PC-3 (cell line): ENCODE measurements around the gene IFITM10. TPM values are rescaled to one million over a fixed set of nuclear protein-coding genes. Genes with fewer than 3 reads are reported as not detected.

Experiments used
- ATAC-seq: fragments of 200-7000 bp; cut with Tn5 transposase; 2 replicates; pipeline ENCODE4 v1.9.1; 2020; ENCODE audit warnings: mild to moderate bottlenecking, moderate library complexity
- BruUV-seq: library from RNA; stranded (reverse); fragments of 400-500 nt; replicated peaks from 2 replicates; lab custom pipeline; 2021; lab: Mats Ljungman, UMichigan
- CTCF ChIA-PET: fragments of 300-600 bp; sonication (Branson Sonifier 250); formaldehyde crosslinking; loops from one replicate; lab custom pipeline; 2022; ENCODE audit warnings: antibody characterized with exemption; lab: Charles Lee
- POLR2A ChIA-PET: fragments of 300-600 bp; sonication (Branson Sonifier 250); formaldehyde crosslinking; loops from one replicate; lab custom pipeline; 2022; ENCODE audit warnings: antibody characterized with exemption; ENCODE audit not compliant: unreplicated experiment; lab: Charles Lee
- DNase-seq: peaks from one replicate; pipeline ENCODE4 v3.0.0-alpha.2; 2015
- H2AFZ ChIP-seq: fragments of 300-600 bp; sonication (generic); 2 replicates; pipeline ENCODE4 v1.6.0; 2016; ENCODE audit warnings: antibody characterized with exemption, low read length
- H3F3A ChIP-seq: fragments of 300-600 bp; sonication (generic); one replicate; pipeline ENCODE4 v1.6.0; 2017; ENCODE audit warnings: antibody characterized with exemption, low read length, control low read depth, mild to moderate bottlenecking; ENCODE audit not compliant: unreplicated experiment
- H3K27ac ChIP-seq: fragments of 300-600 bp; sonication (generic); 2 replicates; pipeline ENCODE4 v1.5.1; 2016; ENCODE audit warnings: mild to moderate bottlenecking, low read length
- H3K27me3 ChIP-seq: fragments of 300-600 bp; sonication (generic); 2 replicates; pipeline ENCODE4 v1.6.1; 2016; ENCODE audit warnings: low read length, mixed read lengths
- H3K36me3 ChIP-seq: fragments of 300-600 bp; sonication (generic); 2 replicates; pipeline ENCODE4 v1.6.1; 2016; ENCODE audit warnings: low read depth, mixed run types, low read length, mixed read lengths
- H3K4me1 ChIP-seq: fragments of 300-600 bp; sonication (generic); 2 replicates; pipeline ENCODE4 v1.5.1; 2016; ENCODE audit warnings: low read length; ENCODE audit not compliant: insufficient read depth
- H3K4me2 ChIP-seq: fragments of 300-600 bp; sonication (generic); 2 replicates; pipeline ENCODE4 v1.6.0; 2016; ENCODE audit warnings: low read length
- H3K4me3 ChIP-seq: fragments of 300-600 bp; sonication (generic); 2 replicates; pipeline ENCODE4 v1.5.1; 2016; ENCODE audit warnings: mild to moderate bottlenecking, low read length, mixed read lengths
- H3K79me2 ChIP-seq: fragments of 300-600 bp; sonication (generic); 2 replicates; pipeline ENCODE4 v1.6.1; 2017; ENCODE audit warnings: low read length, mixed read lengths
- H3K9ac ChIP-seq: fragments of 300-600 bp; sonication (generic); 2 replicates; pipeline ENCODE4 v1.6.0; 2016; ENCODE audit warnings: mild to moderate bottlenecking, low read length
- H3K9me2 ChIP-seq: fragments of 300-600 bp; sonication (generic); replicated peaks from 2 replicates; pipeline ENCODE4 v1.6.1; 2016; ENCODE audit warnings: mixed run types, low read length, mixed read lengths
- H3K9me3 ChIP-seq: fragments of 300-600 bp; sonication (generic); 2 replicates; pipeline ENCODE4 v1.6.1; 2016; ENCODE audit warnings: low read length, mixed read lengths
- H4K20me1 ChIP-seq: fragments of 300-600 bp; sonication (generic); 2 replicates; pipeline ENCODE4 v1.6.1; 2016; ENCODE audit warnings: low read length, mixed read lengths
- EZH2 ChIP-seq: fragments of 300-600 bp; sonication (generic); IDR thresholded peaks from one replicate; pipeline ENCODE4 v1.6.1; 2017; ENCODE audit warnings: antibody characterized with exemption, mild to moderate bottlenecking, low read length; ENCODE audit not compliant: unreplicated experiment
- EZH2phosphoT487 ChIP-seq: fragments of 300-600 bp; sonication (generic); IDR thresholded peaks from 2 replicates; pipeline ENCODE4 v1.6.1; 2018; ENCODE audit warnings: mild to moderate bottlenecking, antibody characterized with exemption, low read length, borderline replicate concordance
- intact Hi-C: fragments of 100-400 bp; cut with micrococcal nuclease; formaldehyde crosslinking; loops from 2 replicates; pipeline ENCODE4 v1.9.0; 2023
- total RNA-seq: library from RNA; depleted of rRNA; stranded (reverse); fragments of >200 nt; gene quantifications from 2 replicates; pipeline ENCODE4 v1.2.3, GENCODE V29; 2014
- TF ChIP-seq, protein P1 (sequence below): fragments of 300-600 bp; sonication (generic); conservative IDR thresholded peaks from 2 replicates; pipeline ENCODE4 v1.5.1; 2017; ENCODE audit warnings: antibody characterized with exemption, low read depth, mild to moderate bottlenecking, low read length

The IFITM10 gene
- total RNA-seq, 1 experiment from 2014 or later: 1.4 TPM

DNA sequence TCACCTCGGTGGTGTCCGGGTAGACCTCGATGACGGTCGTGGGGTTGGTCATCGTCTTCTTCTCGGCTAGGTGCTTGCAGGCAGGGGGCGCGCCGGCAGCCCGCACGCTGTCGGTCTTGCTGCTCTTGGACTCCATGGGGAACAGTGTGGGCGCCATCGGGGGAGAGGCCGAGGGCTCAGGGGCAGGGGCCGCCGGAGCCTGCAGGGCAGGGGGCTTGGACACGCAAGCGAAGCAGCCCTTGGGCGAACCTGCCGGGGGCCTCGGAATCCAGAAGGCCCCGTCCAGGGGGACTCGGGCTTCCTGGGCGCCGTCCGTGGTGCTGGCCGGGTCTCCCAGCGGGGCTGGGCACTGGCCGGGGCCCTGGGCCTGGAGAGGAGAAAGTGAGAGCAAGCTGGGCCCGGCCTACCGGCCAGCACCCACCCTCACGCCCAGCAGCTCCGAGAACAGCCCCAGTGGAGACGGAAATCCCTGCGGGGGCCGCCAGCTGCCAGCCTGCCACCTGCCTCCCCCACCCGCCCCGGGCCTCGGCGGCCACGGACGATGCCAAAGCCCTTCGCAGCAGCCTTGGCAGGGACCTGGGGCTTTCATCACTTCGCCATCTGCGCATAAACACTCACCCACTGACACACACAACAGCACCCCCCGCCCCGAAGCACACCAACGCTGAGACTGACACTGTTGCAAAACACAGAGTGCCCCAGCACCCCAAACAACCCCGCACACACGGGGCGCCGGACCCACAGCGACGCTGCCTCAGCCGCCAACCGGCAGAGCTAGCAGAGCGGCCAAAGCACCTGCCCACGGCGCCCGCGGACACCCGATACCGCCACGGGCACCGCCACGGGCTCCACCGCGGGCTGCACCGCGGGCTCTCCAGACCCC is 2.4 kb downstream of the IFITM10 start:
- ChIA-PET CTCF (no interaction called here), POLR2A (no interaction called here)
- BruUV-seq: no TSS peak
- H3K9me2 ChIP-seq: no peaks in the 10 kb centered on the region
- no peaks in the 10 kb centered on the region for H4K20me1 ChIP-seq
- no peak overlapping the region for H3K4me2 ChIP-seq
- TF ChIP-seq, protein P1, sequence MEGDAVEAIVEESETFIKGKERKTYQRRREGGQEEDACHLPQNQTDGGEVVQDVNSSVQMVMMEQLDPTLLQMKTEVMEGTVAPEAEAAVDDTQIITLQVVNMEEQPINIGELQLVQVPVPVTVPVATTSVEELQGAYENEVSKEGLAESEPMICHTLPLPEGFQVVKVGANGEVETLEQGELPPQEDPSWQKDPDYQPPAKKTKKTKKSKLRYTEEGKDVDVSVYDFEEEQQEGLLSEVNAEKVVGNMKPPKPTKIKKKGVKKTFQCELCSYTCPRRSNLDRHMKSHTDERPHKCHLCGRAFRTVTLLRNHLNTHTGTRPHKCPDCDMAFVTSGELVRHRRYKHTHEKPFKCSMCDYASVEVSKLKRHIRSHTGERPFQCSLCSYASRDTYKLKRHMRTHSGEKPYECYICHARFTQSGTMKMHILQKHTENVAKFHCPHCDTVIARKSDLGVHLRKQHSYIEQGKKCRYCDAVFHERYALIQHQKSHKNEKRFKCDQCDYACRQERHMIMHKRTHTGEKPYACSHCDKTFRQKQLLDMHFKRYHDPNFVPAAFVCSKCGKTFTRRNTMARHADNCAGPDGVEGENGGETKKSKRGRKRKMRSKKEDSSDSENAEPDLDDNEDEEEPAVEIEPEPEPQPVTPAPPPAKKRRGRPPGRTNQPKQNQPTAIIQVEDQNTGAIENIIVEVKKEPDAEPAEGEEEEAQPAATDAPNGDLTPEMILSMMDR: no peak
- TF ChIP-seq EZH2phosphoT487 (no peak), EZH2 (no peak)
- H3K4me1 ChIP-seq: no peaks in the 10 kb centered on the region
- no peaks in the 10 kb centered on the region for H3F3A ChIP-seq
- no peak overlapping the region for H3K4me3 ChIP-seq
- H3K9ac ChIP-seq: no peak overlapping the region
- H3K27me3 ChIP-seq: peaks cover 7% of the 10 kb centered on the region; the same call in 1 of the 2 replicates
- no peak overlapping the region for H3K27ac ChIP-seq
- H3K9me3 ChIP-seq: no peaks in the 10 kb centered on the region
- H3K79me2 ChIP-seq: no peaks in the 10 kb centered on the region
- intact Hi-C loops: no loop called here
- H3K36me3 ChIP-seq: no peaks in the 10 kb centered on the region
- ATAC-seq (no peak), DNase-seq (no peak)
- H2AFZ ChIP-seq: no peak overlapping the region

GRCh38 chr11:1746956-1747752 is 3.2 kb downstream of the IFITM10 start:
- no peaks in the 10 kb centered on the region for H3K36me3 ChIP-seq
- CTCF ChIA-PET: no interaction called here
- POLR2A ChIA-PET: no interaction called here
- H3K4me2 ChIP-seq: no peak overlapping the region
- no peaks in the 10 kb centered on the region for H4K20me1 ChIP-seq
- ATAC-seq (no peak), DNase-seq (no peak)
- no peaks in the 10 kb centered on the region for H3K9me3 ChIP-seq
- H3K9ac ChIP-seq: no peak overlapping the region
- H3K4me1 ChIP-seq: no peaks in the 10 kb centered on the region
- no peak overlapping the region for H2AFZ ChIP-seq
- no peak overlapping the region for H3K27ac ChIP-seq
- no peak overlapping the region for H3K4me3 ChIP-seq
- TF ChIP-seq EZH2phosphoT487 (no peak), EZH2 (no peak)
- TF ChIP-seq, protein P1: no peak
- H3K79me2 ChIP-seq: no peaks in the 10 kb centered on the region
- no peaks in the 10 kb centered on the region for H3K9me2 ChIP-seq
- no peaks in the 10 kb centered on the region for H3F3A ChIP-seq
- intact Hi-C loops: no loop called here
- H3K27me3 ChIP-seq: peaks cover 7% of the 10 kb centered on the region; the same call in 1 of the 2 replicates
- no TSS peak for BruUV-seq
